ENCODE results near the gene AFF2. TPM values are rescaled to one million over a fixed set of nuclear protein-coding genes. Genes with fewer than 3 reads are reported as not detected.

The AFF2 gene
- total and polyA plus RNA-seq, 2 donors (not counting 3 experiments of a cell fraction or from before 2014, with no cell fraction given), result 0.03 to 0.07 TPM

DNA sequence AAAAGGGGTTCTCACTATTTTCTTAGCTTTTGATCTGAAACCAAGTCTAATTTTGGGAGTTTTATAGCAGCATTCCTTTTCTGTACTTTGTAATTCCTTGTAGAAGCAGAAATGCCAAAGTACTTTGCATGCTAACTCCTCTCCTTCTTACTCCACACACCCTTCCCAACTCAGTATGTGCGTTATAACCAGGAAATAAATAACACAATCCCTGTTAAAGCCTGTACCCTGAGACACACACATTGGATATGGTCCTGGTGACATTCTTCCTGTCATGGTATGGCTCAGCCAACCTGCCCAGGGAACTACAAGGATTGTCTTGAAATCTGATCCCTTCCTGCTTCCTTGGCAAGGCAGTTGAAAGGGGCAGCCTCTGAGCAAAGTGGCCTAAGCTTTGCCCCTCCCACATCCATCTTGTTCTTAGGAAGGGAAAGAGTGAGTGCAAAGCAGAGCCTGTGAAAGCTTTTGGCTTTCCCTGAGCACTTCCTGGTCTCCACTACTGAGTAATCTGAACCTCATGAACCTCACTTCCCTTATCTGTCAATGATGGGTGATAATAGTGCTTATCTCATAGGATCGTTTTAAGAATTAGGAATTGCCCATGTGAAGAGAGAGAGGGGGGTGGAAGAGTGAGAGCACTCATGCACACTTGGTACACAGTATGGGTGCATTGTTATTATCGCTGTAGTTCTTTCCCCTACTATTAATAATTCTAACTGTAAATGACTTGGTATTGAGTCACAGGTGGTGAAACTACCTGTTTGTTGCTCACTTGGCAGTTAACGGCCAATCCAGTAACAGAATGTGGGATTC lies 109.3 kb downstream of the AFF2 start:
- H3K9ac ChIP-seq (replicated peaks; ENCODE audit: extremely low read depth, insufficient read depth, low read length), result no peak overlapping the region
- no peaks in the 10 kb centered on the region for H3K9me1 ChIP-seq (replicated peaks; ENCODE audit: control insufficient read depth, extremely low read depth, insufficient read depth, low read length)
- FAIRE-seq (no peak), DNase-seq (ENCODE audit: low read depth, low spot score) (no peak)
- H4K20me1 ChIP-seq (replicated peaks; ENCODE audit: control insufficient read depth, extremely low read depth, insufficient read depth, low read length), result no peaks in the 10 kb centered on the region
- ChIA-PET POLR2A (no interaction called here), CTCF (no interaction called here)
- H3K9me3 ChIP-seq (replicated peaks; ENCODE audit: control insufficient read depth, insufficient read depth, low read length), result no peaks in the 10 kb centered on the region
- H3K79me2 ChIP-seq (ENCODE audit: control insufficient read depth, insufficient read depth, low read length), result no peaks in the 10 kb centered on the region
- intact Hi-C loops (cut with micrococcal nuclease) (no loop called here), dilution Hi-C loops (cut with MboI; ENCODE audit: extremely low pct_ligation_motif_present, low sequenced_read_pairs) (no loop called here)
- TF ChIP-seq FOS (IDR thresholded peaks at IDR 0.05; ENCODE audit: borderline replicate concordance, insufficient read depth, low read length) (no peak), MYC (IDR thresholded peaks at IDR 0.05; ENCODE audit: low read depth, low read length) (no peak), EZH2 (IDR thresholded peaks at IDR 0.05; ENCODE audit: borderline replicate concordance, low read depth, low read length, severe bottlenecking) (no peak), POLR2AphosphoS5 (IDR thresholded peaks at IDR 0.05; ENCODE audit: insufficient read depth, low read depth, low read length) (no peak), JUN (IDR thresholded peaks at IDR 0.05; ENCODE audit: borderline replicate concordance, insufficient read depth, insufficient read length, low read depth) (no peak), POLR2A (IDR thresholded peaks at IDR 0.05; ENCODE audit: low read depth, low read length) (no peak), GATA2 (IDR thresholded peaks at IDR 0.05; ENCODE audit: insufficient read depth, insufficient read length, low read depth, low read length) (no peak)
- TF ChIP-seq, protein P1, sequence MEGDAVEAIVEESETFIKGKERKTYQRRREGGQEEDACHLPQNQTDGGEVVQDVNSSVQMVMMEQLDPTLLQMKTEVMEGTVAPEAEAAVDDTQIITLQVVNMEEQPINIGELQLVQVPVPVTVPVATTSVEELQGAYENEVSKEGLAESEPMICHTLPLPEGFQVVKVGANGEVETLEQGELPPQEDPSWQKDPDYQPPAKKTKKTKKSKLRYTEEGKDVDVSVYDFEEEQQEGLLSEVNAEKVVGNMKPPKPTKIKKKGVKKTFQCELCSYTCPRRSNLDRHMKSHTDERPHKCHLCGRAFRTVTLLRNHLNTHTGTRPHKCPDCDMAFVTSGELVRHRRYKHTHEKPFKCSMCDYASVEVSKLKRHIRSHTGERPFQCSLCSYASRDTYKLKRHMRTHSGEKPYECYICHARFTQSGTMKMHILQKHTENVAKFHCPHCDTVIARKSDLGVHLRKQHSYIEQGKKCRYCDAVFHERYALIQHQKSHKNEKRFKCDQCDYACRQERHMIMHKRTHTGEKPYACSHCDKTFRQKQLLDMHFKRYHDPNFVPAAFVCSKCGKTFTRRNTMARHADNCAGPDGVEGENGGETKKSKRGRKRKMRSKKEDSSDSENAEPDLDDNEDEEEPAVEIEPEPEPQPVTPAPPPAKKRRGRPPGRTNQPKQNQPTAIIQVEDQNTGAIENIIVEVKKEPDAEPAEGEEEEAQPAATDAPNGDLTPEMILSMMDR (IDR thresholded peaks at IDR 0.05; ENCODE audit: extremely low read depth in 1 of 2, insufficient read depth in 1 of 2, low read depth in 1 of 2, low read length in 2 of 2), result no peak
- TF ChIP-seq, protein P2, sequence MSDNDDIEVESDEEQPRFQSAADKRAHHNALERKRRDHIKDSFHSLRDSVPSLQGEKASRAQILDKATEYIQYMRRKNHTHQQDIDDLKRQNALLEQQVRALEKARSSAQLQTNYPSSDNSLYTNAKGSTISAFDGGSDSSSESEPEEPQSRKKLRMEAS (IDR thresholded peaks at IDR 0.05; ENCODE audit: insufficient read depth, insufficient read length), result no peak
- H3K27me3 ChIP-seq (ENCODE audit: control insufficient read depth in 2 of 2, insufficient read depth in 2 of 2, low read length in 2 of 2), result no peaks in the 10 kb centered on the region
- H3K4me3 ChIP-seq (replicated peaks in 1 of 3; ENCODE audit: insufficient read depth in 1 of 3, low read depth in 1 of 3, low read length in 3 of 3), result no peak overlapping the region
- no peak overlapping the region for H3K4me2 ChIP-seq (ENCODE audit: insufficient read depth, low read length)
- no peak overlapping the region for H2AFZ ChIP-seq (ENCODE audit: low read depth, low read length)
- H3K4me1 ChIP-seq (ENCODE audit: control insufficient read depth, extremely low read depth, insufficient read depth, low read length), result no peaks in the 10 kb centered on the region
- no peaks in the 10 kb centered on the region for H3K36me3 ChIP-seq (ENCODE audit: control insufficient read depth in 2 of 2, extremely low read depth in 1 of 2, insufficient read depth in 2 of 2, low read length in 2 of 2)
- no TSS peak for BruUV-seq (replicated peaks)
- no peak overlapping the region for H3K27ac ChIP-seq (ENCODE audit: insufficient read depth, low read depth, low read length)

Data from endothelial cell of umbilical vein (primary cell).